Tibial nerve (tissue), 4 donors: Measurements from ENCODE around the gene CDKN2AIPNL.

Experiments used
- CTCF ChIP-seq, 5 experiments: fragments of 200-600 bp in 3 of 5; fragments of 450-650 bp in 2 of 5; sonication (generic) in 3 of 5; IDR thresholded peaks; one replicate each; pipeline ENCODE4 v1.5.1; 2016 to 2019; ENCODE audit warnings: antibody characterized with exemption in 5 of 5, mild to moderate bottlenecking in 3 of 5, moderate library complexity in 2 of 5
- EP300 ChIP-seq, 2 donors: sonication (generic); formaldehyde crosslinking; IDR thresholded peaks; one replicate each; pipeline ENCODE4 v1.6.1; 2017; ENCODE audit warnings: antibody characterized with exemption in 2 of 2, mild to moderate bottlenecking in 1 of 2
- POLR2A ChIP-seq, 2 donors: fragments of 450-650 bp; IDR thresholded peaks; one replicate each; pipeline ENCODE4 v1.6.1; 2017; ENCODE audit warnings: antibody characterized with exemption in 2 of 2, mild to moderate bottlenecking in 2 of 2, moderate library complexity in 2 of 2

- TF ChIP-seq POLR2A (IDR thresholded peaks at IDR 0.05), result no peak
- TF ChIP-seq CTCF (IDR thresholded peaks at IDR 0.05), result no peak
- no peak for TF ChIP-seq EP300 (IDR thresholded peaks at IDR 0.05)
These were observed 46.7 kb upstream of the CDKN2AIPNL start for GRCh38 chr5:134458234-134459009.
